ENCODE data around the gene PPP2R5A.
"Not testable (repeated sequence)": the region's sequence is repeated elsewhere in the genome, so short reads cannot be mapped to it uniquely, and the experiment has no call there.

PPP2R5A gene

DNA sequence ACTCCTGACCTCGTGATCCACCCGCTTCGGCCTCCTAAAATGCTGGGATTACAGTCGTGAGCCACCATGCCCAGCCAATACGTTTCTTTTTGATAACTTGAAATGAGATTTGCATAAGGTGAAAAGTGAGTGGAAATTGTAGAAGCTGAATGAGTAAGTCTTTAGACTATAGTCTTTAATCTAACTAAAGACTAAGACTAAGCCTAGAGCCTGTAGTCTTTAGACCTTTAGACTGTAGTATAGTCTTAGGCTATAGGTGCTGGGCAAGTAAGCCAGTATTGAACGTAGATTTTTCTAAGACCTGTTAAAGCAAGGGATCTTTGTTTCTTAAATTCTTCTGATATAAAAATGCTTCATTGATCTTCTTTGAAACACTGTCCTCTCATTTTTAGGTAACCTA, 12.1 kb downstream of the PPP2R5A start:
- DNase-seq (ENCODE audit: low spot score) = no peak

DNA sequence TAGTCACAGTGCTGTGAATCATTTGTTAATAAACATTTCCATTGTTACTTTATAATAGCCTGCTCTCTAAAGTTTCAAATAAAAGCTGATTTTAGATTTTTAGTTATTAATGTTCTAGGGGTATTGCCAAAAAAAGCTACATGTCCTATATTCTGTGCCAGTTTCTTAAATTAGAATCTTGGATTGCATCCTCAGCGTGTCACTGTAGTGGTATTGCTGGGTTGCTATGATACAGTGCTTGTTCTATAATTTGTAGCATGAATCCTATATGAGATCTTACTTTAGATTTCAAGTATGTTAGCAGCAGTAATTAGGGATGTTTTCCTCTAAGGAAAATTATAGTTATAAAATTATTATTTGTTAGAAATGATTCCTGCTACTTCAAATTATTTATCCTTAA, 16.4 kb downstream of the PPP2R5A start:
- no peak for DNase-seq (ENCODE audit: low spot score)

DNA sequence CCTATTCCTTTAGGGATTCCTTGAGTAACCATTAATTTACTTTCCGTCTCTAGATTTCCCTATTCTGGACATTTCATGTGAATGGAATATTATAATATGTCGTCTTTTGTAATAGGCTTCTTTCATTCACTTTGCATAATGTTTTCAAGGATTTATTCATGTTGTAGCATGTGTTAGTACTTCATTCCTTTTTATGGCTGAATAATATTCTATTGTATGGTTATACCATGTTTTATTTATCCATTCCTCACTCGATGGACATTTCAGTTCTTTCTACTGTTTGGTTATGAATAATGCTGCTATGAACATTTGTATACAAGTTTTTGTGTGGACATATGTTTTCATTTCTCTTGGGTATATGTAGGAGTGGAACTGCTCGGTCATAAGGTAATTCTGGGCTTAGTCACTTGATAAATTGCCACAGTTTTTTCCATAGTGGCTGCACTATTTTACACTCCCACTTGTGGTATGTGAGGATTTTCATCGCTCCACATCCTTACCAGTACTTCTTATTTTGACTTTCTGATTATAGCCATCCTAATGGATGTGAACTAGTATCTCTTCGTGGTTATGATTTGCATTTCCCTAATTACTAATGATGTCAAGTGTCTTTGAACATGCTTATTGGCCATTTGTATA, 17.7 kb downstream of the PPP2R5A start:
- DNase-seq (ENCODE audit: low spot score) = no peak

DNA sequence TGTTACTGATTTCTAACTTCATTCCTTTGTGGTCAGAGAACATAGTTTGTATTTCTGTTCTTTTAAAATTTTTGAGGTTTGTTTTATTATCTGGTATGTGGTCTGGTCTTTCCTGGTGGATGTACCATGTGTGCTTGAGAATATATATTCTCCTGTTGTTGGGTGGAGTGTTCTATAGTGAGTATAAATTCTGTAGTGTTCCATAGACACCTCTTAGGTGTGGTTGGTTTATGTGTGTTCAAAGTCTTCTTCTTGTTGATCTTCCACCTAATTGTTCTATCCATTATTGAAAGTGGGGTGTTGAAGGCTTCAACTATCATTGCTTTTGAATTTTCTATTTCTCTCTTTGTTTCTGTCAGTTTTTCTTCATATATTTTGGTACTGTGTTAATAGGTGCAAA, 20.1 kb downstream of the PPP2R5A start:
- DNase-seq (ENCODE audit: low spot score) = no peak

DNA sequence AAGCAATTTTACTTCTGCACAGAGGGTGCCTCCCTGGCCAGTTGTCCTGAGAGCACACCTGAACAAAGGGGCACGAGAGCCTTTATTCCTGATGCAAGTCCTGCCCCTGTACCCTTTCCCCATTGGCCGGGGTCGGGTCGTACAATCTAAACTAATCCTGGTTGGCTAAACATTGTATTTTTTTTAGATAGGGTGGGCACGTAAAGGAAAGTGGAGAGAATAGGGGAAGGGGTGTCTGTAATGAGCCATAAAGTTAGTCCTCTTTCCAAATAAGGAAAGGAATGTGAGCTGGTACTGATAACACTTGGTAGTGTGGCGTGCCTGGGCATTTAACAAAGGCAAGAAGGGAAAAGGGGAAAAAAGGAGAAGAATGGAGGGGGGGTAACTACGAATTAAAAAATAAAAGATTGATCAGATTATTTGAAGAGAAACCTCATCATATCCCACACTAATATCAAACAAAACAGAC, 20.8 kb downstream of the PPP2R5A start:
- DNase-seq (ENCODE audit: low spot score) = not testable (repeated sequence)

DNA sequence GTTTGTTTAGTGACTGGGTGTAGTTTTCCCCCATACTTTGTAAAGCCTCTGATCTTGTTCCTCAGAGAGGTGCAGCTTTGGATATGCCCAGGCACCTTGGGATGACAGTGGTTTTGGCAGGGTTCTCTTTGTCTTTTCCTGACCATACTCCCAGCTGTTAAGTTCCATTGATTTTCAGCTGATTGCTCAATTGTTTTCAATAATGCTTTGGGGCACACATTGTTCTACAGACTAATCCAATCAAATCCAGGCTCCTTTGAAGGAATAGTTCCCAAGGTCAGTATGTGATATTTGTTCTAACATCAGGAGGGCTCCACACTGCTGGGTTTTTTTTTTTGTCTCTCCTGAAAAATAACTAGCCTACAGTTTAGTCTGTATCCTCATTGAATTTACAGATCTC, 24.8 kb downstream of the PPP2R5A start:
- no peak for DNase-seq (ENCODE audit: low spot score)

DNA sequence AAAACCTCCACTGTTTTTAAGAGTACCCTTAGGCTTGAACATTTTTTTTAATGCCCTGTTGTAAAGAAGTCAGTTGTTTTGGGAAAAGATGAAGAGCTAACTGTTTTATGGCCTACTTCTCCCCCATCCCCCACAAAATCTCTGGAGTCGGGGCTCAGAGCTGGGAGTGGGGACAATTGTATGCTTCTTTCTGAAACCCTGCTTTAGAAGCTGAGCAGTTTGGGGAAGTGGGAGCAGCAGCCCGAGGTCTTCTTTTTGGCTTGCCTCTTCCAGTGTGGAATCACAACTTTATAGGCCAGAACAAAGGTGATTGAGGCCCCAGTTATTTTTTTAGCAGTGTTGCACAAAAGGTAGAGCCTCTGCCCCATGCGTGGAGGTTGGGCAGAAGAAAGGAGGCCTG, 25.2 kb downstream of the PPP2R5A start:
- DNase-seq (ENCODE audit: low spot score) = no peak

DNA sequence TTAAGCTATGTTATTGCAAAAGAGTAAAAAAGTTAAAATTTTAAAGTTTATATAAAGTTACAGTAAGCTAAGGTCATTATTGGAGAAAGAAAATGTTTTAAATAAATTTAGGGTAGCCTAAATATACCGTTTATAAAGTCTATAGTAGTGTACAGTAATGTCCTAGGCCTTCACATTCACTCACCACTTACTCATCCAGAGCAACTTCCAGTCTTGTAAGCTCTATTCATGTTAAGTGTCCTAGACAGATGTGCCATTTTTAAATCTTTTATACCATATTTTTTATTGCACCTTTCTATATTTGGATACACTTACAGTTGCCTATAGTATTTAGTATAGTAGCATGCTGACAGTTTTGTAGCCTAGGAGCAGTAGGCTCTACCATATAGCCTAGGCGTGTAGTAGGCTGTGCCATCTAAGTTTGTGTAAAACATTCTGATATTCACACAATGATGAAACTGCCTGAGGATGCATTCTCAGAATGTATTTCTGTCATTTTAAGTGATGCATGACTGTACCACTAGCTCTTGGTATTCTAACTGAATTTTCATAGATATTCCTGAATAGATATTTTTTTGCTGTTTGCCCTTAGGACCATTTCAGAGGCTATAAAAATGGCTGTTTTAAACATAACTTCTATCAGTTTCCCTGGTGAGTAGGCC, 26.8 kb downstream of the PPP2R5A start:
- no peak for DNase-seq (ENCODE audit: low spot score)

DNA sequence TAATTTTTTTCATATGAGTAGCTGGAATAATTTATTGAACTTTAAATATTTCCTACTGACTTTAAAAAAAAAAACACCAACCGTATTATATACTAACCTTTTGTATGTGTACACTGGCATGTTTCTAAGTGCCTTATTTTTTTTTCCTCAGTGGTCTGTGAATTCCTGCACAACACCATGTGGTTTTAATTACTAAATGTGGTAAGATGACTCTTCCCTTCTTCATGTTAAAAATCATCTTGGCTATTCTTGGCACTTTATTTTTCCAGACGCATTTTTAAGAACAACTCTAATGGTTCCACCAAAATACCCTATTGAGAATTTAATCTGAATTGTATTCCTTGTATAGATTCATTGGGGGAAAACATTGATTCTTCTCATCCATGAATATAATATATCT, 28.4 kb downstream of the PPP2R5A start:
- no peak for DNase-seq (ENCODE audit: low spot score)

DNA sequence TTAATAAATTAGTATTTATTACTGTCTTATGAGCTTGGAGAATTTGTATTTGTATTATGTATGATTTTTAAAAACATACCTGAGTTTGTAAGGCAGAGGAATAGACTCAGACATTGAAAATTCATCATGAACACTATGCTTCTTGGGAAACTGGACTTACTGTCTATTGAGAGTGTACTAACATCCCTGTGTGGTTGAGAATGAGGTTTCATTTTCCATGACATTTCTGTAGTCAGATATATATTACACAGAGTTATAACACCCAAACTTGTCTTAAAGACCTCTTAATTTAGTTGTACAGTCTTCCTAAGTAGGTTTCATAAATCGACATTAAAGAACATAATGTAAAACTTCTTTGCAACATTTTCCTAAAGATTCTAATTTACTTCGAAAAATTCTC, 30.0 kb downstream of the PPP2R5A start:
- no peak for DNase-seq (ENCODE audit: low spot score)

DNA sequence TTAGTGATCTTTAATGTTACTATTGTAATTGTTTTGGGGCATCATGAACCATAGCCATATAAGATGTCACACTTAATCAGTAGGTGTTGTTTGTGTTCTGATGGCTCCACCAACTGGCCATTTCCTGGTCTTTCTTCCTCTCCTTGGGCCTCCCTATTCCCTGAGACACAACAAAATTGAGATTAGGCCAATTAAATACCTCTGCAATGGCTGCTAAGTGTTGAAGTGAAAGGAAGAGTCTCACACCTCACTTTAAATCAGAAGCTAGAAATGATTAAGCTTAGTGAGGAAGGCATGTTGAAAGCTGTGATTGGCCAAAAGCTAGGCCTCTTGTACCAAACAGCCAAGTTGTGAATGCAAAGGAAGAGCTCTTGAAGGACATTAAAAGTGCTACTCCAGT, 30.7 kb downstream of the PPP2R5A start:
- no peak for DNase-seq (ENCODE audit: low spot score)

DNA sequence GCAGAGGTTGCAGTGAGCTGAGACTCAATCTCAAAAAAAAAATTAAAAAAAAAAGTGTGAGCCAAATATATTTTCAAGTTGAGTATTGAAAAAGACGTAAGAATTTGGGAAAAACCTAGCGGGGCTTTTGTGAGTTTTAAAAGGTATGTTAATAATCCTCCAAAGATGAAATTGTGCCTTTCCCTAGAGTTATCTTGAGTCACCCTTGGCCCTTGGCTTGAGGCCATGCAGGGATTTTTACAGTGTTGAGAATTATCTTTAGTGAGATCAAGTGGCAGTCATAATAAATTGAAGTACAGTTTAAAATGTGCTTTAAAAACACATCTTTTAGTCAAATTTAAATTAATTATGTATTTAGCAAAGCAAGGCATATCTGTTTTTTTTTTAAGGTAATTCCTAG, 32.7 kb downstream of the PPP2R5A start:
- no peak for DNase-seq (ENCODE audit: low spot score)

DNA sequence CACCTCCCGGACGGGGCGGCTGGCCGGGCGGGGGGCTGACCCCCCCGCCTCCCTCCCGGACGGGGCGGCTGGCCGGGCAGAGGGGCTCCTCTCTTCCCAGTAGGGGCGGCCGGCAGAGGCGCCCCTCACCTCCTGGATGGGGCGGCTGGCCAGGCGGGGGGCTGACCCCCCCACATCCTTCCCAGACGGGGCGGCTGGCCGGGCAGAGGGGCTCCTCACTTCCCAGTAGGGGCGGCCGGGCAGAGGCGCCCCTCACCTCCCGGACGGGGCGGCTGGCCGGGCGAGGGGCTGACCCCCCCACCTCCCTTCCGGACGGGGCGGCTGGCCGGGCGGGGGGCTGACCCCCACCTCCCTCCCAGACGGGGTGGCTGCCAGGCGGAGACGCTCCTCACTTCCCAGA, 35.8 kb downstream of the PPP2R5A start:
- DNase-seq (ENCODE audit: low spot score) = not testable (repeated sequence)

DNA sequence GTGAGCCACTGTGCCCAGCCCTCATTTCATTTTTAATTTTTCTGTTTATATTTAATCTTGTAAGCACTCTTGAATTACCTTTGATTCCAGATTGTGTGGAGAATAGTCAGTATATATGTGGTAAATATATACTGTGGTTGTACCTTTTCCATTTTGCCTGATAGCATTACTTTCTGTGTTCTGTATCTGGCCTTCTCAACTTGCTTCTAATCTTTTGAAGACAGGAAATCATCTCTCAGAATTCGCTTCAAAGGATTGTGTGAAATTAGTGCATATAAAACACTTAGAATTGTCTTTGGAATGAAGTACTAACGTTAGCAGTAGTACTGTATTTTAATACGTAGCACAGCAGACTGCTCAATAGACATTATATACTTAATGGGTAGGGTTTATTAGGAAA, 37.9 kb downstream of the PPP2R5A start:
- DNase-seq (ENCODE audit: low spot score) = no peak

DNA sequence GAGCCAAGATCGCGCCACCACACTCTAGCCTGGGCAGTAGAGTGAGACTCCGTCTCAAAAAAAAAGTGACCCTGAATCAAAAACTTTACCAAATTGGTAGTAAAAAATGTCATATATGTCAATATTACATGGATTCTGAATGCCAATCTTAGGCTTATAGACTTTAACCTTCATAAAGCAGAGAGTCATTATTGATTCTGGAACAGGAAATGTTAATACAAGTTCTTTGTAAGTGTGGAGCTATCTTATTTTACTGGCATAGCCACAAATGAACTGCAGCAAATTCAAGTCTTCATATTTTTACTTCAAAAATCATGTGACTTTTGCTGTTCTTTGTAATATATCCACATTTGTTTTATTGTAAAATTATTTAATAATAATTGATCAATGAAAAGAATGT, 41.3 kb downstream of the PPP2R5A start:
- DNase-seq (ENCODE audit: low spot score) = no peak

DNA sequence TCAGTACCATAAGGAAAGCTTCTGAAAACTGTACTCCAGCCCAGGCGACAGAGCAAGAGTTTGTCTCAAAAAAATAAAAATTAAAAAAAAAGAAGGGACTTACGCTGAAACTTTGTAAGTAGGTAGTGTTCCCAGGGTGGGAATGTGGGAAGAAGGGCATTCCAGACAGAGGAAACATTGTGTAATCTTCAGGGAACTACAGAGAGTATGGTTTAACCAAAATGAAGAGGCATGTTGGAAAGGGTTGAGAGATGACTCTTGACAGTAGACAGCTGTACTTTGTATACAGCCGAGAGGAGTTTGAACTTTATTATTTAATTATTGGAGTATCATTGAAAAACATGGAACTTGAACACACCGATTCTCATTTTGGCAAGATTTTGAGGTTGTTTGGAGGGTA, 43.0 kb downstream of the PPP2R5A start:
- DNase-seq (ENCODE audit: low spot score) = no peak

DNA sequence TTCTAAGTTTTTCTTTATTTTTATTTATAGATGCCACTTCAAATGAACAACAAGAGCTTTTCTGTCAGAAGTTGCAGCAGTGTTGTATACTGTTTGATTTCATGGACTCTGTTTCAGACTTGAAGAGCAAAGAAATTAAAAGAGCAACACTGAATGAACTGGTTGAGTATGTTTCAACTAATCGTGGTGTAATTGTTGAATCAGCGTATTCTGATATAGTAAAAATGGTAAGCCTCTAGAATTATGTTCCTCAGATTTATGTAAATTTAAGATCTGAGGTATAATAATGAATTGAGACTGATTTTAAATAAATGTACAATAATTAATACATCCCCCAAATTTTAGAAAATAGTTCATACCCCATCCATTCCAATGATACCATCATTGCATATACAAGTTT, 43.9 kb downstream of the PPP2R5A start:
- DNase-seq (ENCODE audit: low spot score) = no peak

DNA sequence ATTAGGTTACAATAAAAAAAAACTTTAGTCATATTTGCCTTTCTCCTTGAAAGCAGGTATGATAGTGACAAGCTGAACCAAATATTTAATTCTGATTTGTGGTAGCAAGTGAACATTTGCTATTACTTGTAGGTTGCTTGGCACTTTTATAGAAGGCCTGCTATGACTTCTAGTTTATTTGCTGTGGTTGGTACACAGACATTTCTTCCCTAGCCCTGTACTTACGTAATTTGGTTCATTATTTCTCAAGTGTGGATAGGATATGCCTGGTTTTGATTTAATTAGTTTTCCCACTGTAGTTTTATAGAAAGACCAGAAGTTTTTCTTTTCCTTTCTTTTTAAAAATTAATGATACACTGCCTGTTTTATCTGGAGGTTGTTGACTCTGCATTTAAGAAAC, 55.9 kb downstream of the PPP2R5A start:
- DNase-seq (ENCODE audit: low spot score) = no peak

DNA sequence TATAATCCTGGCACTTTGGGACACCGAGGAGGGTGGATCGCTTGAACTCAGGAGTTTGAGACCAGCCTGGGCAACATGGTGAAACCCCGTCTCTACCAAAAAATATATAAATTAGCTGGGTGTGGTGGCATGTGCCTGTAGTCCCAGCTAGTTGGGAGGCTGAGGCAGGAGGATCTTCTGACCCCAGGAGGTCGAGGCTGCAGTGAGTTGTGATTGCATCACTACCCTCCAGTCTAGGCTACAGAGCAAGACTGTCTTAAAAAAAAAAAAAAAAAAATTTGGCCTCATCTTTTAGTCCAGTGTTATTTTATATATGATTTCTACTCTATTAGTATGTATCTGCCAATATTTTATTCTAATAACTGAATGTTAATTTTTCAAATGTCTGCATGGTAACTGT, 59.7 kb downstream of the PPP2R5A start:
- DNase-seq (ENCODE audit: low spot score) = no peak

DNA sequence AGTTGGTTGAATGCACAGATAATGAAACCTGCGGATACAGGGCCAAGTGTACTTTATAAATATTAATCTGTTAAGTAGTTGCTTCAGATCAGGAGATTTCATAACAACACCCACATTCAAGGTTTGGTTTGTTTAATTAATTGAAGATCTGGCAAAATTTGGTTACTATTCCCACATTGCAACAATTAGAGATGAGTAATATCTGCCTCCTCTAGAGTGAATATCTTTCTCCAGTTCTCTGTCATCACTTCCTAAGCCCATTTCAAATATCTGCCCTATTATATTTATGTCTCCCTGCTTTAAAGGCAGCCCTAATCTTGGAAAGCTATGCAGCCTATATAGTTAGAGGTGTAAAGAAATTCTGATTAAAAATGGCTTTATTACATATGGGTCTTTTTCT, 61.4 kb downstream of the PPP2R5A start:
- no peak for DNase-seq (ENCODE audit: low spot score)

DNA sequence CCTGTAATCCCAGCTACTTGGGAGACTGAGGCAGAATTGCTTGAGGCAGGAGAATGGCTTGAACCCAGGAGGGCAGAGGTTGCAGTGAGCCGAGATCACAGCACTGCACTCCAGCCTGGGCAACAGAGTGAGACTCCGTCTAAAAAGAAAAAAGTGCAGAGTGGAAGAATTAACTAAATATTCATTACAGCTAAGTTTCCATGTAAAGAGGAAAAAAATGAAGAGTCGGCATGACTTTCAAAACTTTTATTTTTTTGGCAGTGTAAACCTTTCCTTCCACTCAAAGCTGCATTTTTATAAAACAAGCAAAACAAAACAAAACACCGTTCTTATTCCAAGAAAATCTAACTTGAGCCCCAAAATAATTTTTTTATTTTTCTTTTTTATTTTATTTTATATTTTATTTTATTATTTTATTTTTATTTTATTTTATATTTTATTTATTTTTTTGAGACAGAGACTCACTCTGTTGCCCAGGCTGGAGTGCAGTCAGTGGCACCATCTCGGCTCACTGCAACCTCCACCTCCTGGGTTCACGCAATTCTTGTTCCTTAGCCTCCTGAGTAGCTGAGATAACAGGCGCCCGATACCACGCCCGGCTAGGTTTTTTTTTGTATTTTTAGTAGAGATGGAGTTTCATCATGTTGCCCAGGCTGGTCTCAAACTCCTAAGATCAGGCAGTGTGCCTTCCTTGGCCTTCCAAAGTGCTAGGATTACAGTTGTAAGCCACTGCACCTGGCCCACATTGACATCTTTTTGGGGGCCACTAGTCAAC, 66.6 kb downstream of the PPP2R5A start:
- no peak for DNase-seq (ENCODE audit: low spot score)

DNA sequence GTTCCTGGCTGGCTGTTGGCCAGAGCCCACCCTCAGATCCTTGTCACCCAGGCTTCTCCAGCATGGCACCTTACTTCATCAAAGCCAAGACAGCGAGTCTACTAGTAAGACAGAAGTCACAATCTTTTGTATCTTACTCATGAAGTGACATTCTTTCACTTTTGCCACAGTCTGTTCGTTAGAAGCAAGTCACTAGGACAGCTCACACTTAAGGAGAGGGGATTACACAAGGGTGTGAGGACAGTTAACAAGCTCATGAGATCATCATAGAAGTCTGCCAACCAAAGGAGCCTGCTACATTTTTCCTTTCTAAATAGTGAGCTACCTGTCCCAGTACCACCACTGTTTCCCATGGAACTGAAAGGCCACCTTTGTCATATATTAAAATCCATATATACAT, 68.0 kb downstream of the PPP2R5A start:
- no peak for DNase-seq (ENCODE audit: low spot score)

DNA sequence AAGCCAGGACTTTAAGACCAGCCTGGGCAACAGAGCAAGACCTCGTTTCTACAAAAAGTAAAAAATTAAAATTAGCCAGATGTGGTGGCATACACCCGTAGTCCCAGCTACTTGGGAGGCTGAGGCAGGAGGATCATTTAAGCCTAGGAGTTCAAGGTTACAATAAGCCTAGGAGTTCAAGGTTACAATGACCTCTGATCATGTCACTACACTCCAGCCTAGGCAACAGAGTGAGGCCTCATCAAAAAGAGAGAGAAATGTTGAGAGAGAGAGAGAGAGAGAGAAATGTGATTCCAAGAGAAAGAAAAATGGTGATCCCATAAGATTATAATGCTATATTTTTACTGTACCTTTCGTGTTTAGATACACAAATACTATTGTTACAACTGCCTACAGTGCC, 69.3 kb downstream of the PPP2R5A start:
- no peak for DNase-seq (ENCODE audit: low spot score)

All from hepatic stellate cell (primary cell).